Measurements from ENCODE around the gene NEUROG3.

Gene NEUROG3, protein sequence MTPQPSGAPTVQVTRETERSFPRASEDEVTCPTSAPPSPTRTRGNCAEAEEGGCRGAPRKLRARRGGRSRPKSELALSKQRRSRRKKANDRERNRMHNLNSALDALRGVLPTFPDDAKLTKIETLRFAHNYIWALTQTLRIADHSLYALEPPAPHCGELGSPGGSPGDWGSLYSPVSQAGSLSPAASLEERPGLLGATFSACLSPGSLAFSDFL

GRCh38 chr10:69573056-69573806 lies at the start of gene NEUROG3:
Gene NEUROG3 (minus strand): TSS chr10:69573422. CDS start chr10:69573043, 379 bp downstream.
- no peak for DNase-seq

- no peak for DNase-seq
These were observed 47.4 kb upstream of the NEUROG3 start for GRCh38 chr10:69620625-69621024.

- DNase-seq, result no peak
These were observed 46.4 kb upstream of the NEUROG3 start for GRCh38 chr10:69619626-69620025.

DNA sequence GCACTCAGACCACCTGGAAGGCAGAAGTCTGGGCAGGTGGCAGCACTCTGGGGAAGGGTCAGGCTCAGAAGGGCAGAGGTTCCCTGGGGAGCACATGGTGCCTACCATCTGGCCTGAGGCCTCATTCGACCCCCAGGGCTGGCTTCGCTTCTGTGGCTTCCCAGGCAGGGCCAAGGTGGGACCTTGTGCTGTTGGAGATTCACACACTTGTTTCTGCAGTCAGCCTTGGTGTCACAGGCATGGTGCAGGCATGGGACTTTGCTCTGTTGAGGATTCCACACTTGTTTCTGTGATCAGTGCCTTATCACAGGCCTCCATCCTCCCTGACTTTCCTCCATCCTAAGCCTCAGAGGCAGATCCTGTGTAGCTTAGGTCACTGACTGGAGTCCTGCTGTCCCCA lies 45.5 kb upstream of the NEUROG3 start:
- DNase-seq, result no peak

DNA sequence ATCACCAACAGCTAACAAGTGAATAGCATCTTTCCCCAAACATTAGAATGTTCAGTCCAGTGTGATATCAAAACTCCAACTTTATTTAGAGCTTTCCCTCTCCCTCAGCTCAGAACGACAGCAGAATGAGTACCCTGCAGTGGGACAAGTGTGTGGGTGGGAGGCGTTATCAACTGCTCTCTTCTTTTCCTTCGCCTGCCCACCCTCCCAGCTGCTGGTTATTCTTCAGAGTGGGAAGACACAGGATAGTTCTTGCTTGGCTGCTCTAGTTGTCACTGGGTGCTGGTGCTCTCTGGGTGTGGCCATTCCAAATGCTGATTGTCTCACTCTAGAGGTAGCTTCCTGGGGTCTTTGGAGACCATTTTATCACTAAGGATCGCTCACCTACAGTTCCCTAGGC lies 43.1 kb upstream of the NEUROG3 start:
- DNase-seq, result no peak

DNA sequence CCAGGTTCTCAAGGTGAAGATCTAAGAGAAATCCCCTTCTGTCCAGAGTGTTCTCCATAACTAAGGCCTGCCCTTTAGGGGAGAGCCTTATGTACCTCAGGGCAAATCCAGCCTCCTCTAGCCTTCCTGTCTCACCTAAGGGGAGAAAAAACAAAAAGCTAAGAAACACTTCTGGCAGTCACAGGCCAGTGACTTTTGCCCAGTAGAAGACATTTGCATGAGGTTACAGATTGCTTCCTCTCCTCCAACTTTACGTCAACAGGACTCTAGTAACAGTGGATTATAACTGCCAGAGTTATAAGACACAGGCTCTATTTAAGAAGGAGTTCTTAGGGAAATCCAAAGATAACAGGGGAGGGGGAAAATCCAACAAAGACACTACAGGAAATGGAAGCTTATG lies 40.9 kb upstream of the NEUROG3 start:
- DNase-seq, result no peak

GRCh38 chr10:69612760-69613159 lies 39.5 kb upstream of the NEUROG3 start:
- DNase-seq, result no peak

GRCh38 chr10:69609077-69609476 lies 35.9 kb upstream of the NEUROG3 start:
- DNase-seq, result no peak

GRCh38 chr10:69600761-69601330 lies 27.6 kb upstream of the NEUROG3 start:
- DNase-seq, result no peak

DNA sequence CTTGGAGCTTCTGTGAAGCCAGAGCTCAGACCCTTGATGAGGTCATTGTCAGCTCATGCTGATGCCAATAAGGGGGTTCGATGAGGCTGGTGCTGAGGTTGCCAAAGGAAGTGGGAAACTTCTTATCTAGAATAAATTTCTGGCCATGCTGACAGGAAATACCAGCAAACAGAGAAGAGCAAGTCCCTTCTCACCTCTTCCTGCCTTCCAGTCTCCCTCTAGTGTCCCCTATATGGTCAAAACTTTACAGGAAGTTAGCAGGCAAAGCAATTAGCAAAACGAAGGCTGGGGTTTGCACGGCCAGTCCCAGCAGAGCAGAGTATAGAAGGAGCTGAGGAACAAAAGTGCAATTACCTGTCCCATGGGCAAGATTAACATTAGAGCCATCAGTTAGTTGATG lies 15.1 kb upstream of the NEUROG3 start:
- DNase-seq, result no peak

DNA sequence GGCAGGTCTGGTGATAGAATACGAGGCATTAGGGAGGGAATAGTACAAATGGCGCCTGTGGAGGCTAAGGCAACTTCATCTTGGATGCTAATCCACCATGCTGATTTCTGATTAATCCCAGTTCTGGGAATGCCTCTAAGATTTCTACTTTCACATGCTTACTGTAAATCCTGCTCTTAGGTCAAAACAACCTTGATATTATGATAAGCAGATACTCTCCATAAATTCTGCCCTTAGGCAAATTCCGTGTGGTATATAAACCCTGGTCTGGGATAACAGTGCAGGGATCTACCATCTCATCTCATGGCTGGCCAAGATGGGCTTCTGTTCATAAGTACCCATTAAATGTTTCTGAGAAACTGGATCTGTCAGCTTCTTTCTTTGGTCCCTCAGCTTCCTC lies 11.4 kb upstream of the NEUROG3 start:
- no peak for DNase-seq

DNA sequence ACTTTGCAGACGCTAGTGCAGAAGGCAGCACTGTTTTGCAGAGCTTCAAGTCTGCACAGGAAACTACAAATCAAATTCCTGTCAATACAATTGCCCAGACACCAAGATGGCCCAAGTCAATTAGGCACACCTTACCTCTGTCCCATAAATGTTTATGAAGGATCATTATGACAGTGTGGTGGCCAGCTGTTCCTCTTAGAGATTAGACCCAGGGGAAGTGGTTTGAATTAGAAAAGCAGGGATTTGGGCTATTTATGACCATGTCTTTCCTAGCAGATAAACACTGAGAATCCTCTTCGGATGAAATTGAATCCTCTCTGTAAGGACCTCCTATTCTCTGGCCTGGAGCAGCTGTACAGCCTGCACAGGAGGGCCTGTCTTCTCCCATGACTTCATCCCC lies 9.9 kb upstream of the NEUROG3 start:
- no peak for DNase-seq

DNA sequence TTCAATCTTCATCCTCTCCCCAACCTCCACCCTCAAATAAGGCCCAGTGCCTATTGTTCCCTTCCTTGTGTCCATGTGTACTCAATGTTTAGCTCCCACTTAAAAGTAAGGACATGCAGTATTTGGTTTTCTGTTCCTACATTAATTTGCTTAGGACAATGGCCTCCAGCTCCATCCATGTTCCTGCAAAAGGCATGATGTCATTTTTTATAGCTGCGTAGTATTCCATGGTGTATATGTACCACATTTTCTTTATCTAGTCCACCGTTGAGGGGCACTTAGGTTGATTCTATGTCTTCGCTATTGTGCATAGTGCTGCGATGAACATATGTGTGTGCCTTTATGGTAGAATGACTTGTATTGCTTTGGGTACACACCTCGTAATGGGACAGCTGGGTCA lies 7.2 kb upstream of the NEUROG3 start:
- DNase-seq, result no peak

DNA sequence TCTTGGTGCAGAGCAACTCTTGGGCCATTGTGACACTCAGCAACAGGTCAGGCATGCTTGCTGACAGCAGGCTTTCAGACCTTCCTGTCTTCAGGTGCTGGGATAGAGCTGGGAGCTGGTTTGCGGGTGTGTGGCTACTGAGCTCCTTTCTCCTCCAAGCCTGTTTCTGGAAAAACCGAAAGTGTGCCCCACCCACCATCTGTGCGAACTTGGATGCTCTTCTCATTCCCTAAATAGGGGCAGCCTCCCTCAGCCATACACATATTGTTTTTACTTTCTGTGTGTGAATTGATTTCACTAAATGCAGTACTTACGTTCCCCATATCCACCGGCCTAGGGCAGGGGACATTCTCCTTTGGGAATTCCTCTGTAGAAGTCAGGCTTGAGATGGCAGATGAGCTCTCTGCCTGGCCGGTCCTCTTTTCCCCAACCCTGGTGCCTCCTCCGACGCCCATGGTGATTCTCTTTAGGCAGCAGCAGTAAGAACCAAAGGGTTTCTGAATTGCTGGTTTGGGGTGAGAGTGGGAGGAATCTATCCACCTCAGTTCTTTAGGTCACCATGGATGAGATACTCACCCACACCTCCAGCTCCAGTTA lies 6.3 kb upstream of the NEUROG3 start:
- DNase-seq, result no peak

- no peak for DNase-seq
These were observed 5.3 kb upstream of the NEUROG3 start for GRCh38 chr10:69578508-69578991.

- no peak for DNase-seq
These were observed 4.3 kb upstream of the NEUROG3 start for GRCh38 chr10:69577268-69578232.

DNA sequence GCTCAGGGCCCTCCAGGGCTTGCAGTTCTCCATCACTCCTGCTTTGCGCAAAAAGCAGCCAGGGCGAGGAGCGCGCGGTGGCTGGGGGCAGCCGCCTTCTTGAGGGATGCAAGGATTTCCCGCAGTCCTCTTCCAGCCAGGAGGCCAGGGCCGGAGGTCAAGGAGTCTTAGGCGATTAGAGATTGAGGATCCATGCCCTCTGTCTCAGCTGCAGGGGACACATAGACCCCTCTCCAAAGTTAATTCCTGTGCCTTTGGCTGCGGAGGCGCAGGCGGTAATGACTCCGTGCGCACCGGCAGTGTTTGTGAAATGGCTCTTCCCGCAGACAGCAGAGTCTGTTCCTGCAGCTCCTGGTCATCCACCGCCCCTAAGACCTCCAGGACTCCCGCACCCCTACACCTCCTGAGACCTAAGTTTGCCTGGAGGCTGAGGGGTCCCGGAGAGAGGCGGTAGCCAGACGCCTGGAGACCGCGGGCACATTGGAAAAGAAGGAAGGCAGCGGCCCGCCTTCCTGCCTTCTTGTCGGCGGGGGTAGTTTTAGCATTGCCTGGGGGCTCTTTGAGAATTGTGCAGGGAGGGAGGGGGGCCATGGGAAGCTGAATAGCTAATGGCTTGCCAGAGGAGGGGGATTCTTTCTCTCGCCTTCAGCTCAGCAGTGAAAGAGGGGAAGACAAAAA lies 3.3 kb upstream of the NEUROG3 start:
- DNase-seq, result no peak

DNA sequence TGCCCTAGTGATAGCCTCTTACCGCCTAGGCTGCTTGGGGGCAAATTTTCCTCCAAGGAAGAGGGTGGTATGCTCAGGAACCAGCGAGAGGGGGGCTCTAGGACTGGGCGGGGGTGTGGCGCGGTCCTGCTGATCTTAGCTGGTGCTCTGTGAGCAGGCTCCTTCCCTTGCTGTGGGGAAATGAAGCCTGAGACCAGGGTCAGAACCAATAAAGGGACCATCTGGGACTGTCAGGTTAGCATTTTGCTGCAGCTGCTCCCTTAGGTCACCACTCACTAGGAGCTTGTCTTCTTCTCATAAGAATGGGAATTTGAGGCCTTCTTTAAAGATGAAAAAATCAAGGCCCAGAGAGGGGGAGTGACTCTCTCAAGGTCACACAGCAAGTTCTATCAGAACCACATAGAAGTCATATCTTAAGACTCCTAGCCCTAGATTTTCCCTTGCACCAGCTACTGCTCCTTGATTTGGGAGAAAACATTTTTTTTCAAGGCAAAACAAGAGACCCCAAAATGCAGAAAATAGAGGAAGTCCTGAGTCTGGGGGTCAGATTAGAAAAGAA lies 2.0 kb upstream of the NEUROG3 start:
- no peak for DNase-seq

- no peak for DNase-seq
These were observed 1.4 kb upstream of the NEUROG3 start for GRCh38 chr10:69574571-69574978.

GRCh38 chr10:69572159-69573055 lies 815 bp downstream of the NEUROG3 start:
- no peak for DNase-seq

Measured in right hindlimb (tissue), 1 donor.